Adrenal gland (tissue), 5 donors: Measurements from ENCODE around the gene OMP.

Source experiments
- POLR2A ChIP-seq, 2 donors: fragments of 450-650 bp; IDR thresholded peaks; one replicate each; pipeline ENCODE4 v1.6.1; 2017; ENCODE audit warnings: antibody characterized with exemption in 2 of 2, mild to moderate bottlenecking in 2 of 2, moderate library complexity in 1 of 2
- TF ChIP-seq, protein P1 (sequence below), 6 experiments: fragments of 450-650 bp in 4 of 6; fragments of 200-600 bp in 2 of 6; sonication (generic) in 1 of 6; IDR thresholded peaks; 1 replicate in 5 of 6; 2 replicates in 1 of 6; pipeline versions ENCODE4 v1.5.1 to v1.8.0; 2016 to 2021; ENCODE audit warnings: antibody characterized with exemption in 6 of 6, mild to moderate bottlenecking in 2 of 6, moderate library complexity in 1 of 6
- donor health status: DM: no; HTN: no; CAD: no.

GRCh38 chr11:77079666-77080065, 23.0 kb upstream of the OMP start:
- TF ChIP-seq, protein P1, sequence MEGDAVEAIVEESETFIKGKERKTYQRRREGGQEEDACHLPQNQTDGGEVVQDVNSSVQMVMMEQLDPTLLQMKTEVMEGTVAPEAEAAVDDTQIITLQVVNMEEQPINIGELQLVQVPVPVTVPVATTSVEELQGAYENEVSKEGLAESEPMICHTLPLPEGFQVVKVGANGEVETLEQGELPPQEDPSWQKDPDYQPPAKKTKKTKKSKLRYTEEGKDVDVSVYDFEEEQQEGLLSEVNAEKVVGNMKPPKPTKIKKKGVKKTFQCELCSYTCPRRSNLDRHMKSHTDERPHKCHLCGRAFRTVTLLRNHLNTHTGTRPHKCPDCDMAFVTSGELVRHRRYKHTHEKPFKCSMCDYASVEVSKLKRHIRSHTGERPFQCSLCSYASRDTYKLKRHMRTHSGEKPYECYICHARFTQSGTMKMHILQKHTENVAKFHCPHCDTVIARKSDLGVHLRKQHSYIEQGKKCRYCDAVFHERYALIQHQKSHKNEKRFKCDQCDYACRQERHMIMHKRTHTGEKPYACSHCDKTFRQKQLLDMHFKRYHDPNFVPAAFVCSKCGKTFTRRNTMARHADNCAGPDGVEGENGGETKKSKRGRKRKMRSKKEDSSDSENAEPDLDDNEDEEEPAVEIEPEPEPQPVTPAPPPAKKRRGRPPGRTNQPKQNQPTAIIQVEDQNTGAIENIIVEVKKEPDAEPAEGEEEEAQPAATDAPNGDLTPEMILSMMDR (IDR thresholded peaks at IDR 0.05) = no peak
- TF ChIP-seq POLR2A (IDR thresholded peaks at IDR 0.05) = no peak
